Stomach (tissue), 9 donors: ENCODE measurements around the gene KRT76. TPM values are rescaled to one million over a fixed set of nuclear protein-coding genes. Genes with fewer than 3 reads are reported as not detected.

Source experiments
- DNase-seq, 2 donors: peaks; one replicate each; pipeline versions ENCODE4 v3.0.0 to v3.0.0-alpha.2; 2013 to 2019
- H3K27ac ChIP-seq, 5 donors: fragments of 200-600 bp in 4 of 5; sonication (generic) in 4 of 5; one replicate each; pipeline ENCODE4 v1.5.1; 2013 to 2019; ENCODE audit warnings: mild to moderate bottlenecking in 1 of 5, moderate library complexity in 1 of 5
- H3K27me3 ChIP-seq, 3 donors: fragments of 200-600 bp; sonication (generic); one replicate each; pipeline ENCODE4 v1.5.1; 2017 to 2019; ENCODE audit warnings: mixed run types in 1 of 3
- H3K36me3 ChIP-seq, 4 donors: fragments of 200-600 bp; sonication (generic); 1 replicate in 3 of 4; 2 replicates in 1 of 4; pipeline ENCODE4 v1.5.1; 2016 to 2019
- H3K4me1 ChIP-seq, 4 donors: fragments of 200-600 bp; sonication (generic); one replicate each; pipeline ENCODE4 v1.5.1; 2016 to 2019
- H3K4me3 ChIP-seq, 4 donors: fragments of 200-600 bp; sonication (generic) in 3 of 4; one replicate each; pipeline ENCODE4 v1.5.1; 2016 to 2019; ENCODE audit warnings: mild to moderate bottlenecking in 1 of 4
- H3K9me3 ChIP-seq, 4 donors: fragments of 200-600 bp; sonication (generic); one replicate each; pipeline ENCODE4 v1.5.1; 2016 to 2019
- CTCF ChIP-seq, 7 experiments: fragments of 450-650 bp in 4 of 7; fragments of 200-600 bp in 3 of 7; sonication (generic) in 3 of 7; IDR thresholded peaks; one replicate each; pipeline ENCODE4 v1.5.1; 2016 to 2019; ENCODE audit warnings: antibody characterized with exemption in 7 of 7, control low read depth in 2 of 7, mild to moderate bottlenecking in 1 of 7
- EP300 ChIP-seq: sonication (generic); formaldehyde crosslinking; IDR thresholded peaks from one replicate; pipeline ENCODE4 v1.6.1; 2017; ENCODE audit warnings: antibody characterized with exemption
- POLR2A ChIP-seq, 4 donors: fragments of 450-650 bp; IDR thresholded peaks; one replicate each; pipeline ENCODE4 v1.6.1; 2016; ENCODE audit warnings: antibody characterized with exemption in 4 of 4, control low read depth in 2 of 4, mild to moderate bottlenecking in 1 of 4, moderate library complexity in 1 of 4
- POLR2AphosphoS5 ChIP-seq, 3 donors: sonication (generic); formaldehyde crosslinking; IDR thresholded peaks; one replicate each; pipeline ENCODE4 v1.6.1; 2016; ENCODE audit warnings: antibody characterized with exemption in 3 of 3
- WGBS, 5 donors: extraction: QIAGEN DNeasy Blood & Tissue Kit in 3 of 5; methylation state at CpG; one replicate each; pipeline versions ENCODE4 v1.1.5 to v1.1.7; 2013 to 2018; 5-methylcytosine and 5-hydroxymethylcytosine counted together
- intact Hi-C: fragments of 100-400 bp; cut with DNase I; formaldehyde crosslinking; loops from one replicate; pipeline ENCODE4 v1.15.1; 2023; ENCODE audit warnings: low total_unique reads
- polyA plus RNA-seq, 3 donors: library from polyadenylated mRNA; stranded (reverse); fragments of 200-250 nt; gene quantifications; one replicate each; pipeline ENCODE4 v1.2.3, GENCODE V29; 2013
- total RNA-seq, 5 donors: library from RNA; depleted of rRNA; stranded (reverse); fragments of >200 nt; gene quantifications; one replicate each; pipeline versions ENCODE4 v1.1.0 to v1.2.3, GENCODE V29; 2014 to 2016
- donor health status: healthy with polysubstance abuse.
- donor health status: Bipolar disorder and iron deficiency.
- donor health status: healthy.

The KRT76 gene
- total and polyA plus RNA-seq, 8 donors: not detected

GRCh38 chr12:52766351-52767019 lies 10.7 kb downstream of the KRT76 start:
- intact Hi-C loops: no loop called here
- 79 to 89% (median 86%) methylated on average over 5 of the region's 5 CpGs for WGBS, 5 donors
- peaks cover 0 to 14% (median 5%) of the 10 kb centered on the region in 4 donors for H3K9me3 ChIP-seq
- no peaks in the 10 kb centered on the region for H3K36me3 ChIP-seq
- DNase-seq: no peak
- no peak overlapping the region for H3K4me3 ChIP-seq
- H3K4me1 ChIP-seq: no peaks in the 10 kb centered on the region
- no peak for TF ChIP-seq EP300
- no peak for TF ChIP-seq POLR2A (IDR thresholded peaks at IDR 0.05)
- TF ChIP-seq CTCF (IDR thresholded peaks at IDR 0.05): no peak
- no peak for TF ChIP-seq POLR2AphosphoS5 (IDR thresholded peaks at IDR 0.05)
- peaks cover 0 to 5% (median 0%) of the 10 kb centered on the region in 3 donors for H3K27me3 ChIP-seq
- H3K27ac ChIP-seq: no peak overlapping the region

GRCh38 chr12:52765702-52766101 lies 11.4 kb downstream of the KRT76 start:
- Histone ChIP-seq H3K36me3 (no peaks in the 10 kb centered on the region), H3K27me3 (peaks cover 0 to 5% (median 0%) of the 10 kb centered on the region in 3 donors), H3K9me3 (peaks cover under 1 to 22% (median 13%) of the 10 kb centered on the region in 4 donors), H3K4me1 (no peaks in the 10 kb centered on the region), H3K4me3 (no peak overlapping the region), H3K27ac (no peak overlapping the region)
- no peak for DNase-seq
- intact Hi-C loops: no loop called here
- 33 to 77% (median 60%) methylated on average over 1 of the region's 1 CpG for WGBS, 5 donors
- TF ChIP-seq POLR2AphosphoS5 (IDR thresholded peaks at IDR 0.05) (no peak), CTCF (IDR thresholded peaks at IDR 0.05) (no peak), EP300 (no peak), POLR2A (IDR thresholded peaks at IDR 0.05) (no peak)

GRCh38 chr12:52763991-52764390 lies 13.2 kb downstream of the KRT76 start:
- intact Hi-C loops: no loop called here
- WGBS, 5 donors: 68 to 81% (median 76%) methylated on average over 2 of the region's 2 CpGs
- H3K4me1 ChIP-seq: no peaks in the 10 kb centered on the region

GRCh38 chr12:52763036-52763659 lies 14.0 kb downstream of the KRT76 start:
- H3K27me3 ChIP-seq: peaks cover 0 to 4% (median 0%) of the 10 kb centered on the region in 3 donors
- DNase-seq: no peak
- peaks cover 8 to 33% (median 24%) of the 10 kb centered on the region in 4 donors for H3K9me3 ChIP-seq
- 76 to 80% (median 77%) methylated on average over 9 of the region's 9 CpGs for WGBS, 5 donors
- no peaks in the 10 kb centered on the region for H3K4me1 ChIP-seq
- no peak overlapping the region for H3K4me3 ChIP-seq
- intact Hi-C loops: no loop called here
- TF ChIP-seq CTCF (IDR thresholded peaks at IDR 0.05): no peak
- no peak for TF ChIP-seq POLR2AphosphoS5 (IDR thresholded peaks at IDR 0.05)
- TF ChIP-seq POLR2A (IDR thresholded peaks at IDR 0.05): no peak
- no peak for TF ChIP-seq EP300
- no peaks in the 10 kb centered on the region for H3K36me3 ChIP-seq
- no peak overlapping the region for H3K27ac ChIP-seq

More at GRCh38 chr12:52763991-52764390, 13.2 kb downstream of the KRT76 start:
- peaks cover 0 to 5% (median 0%) of the 10 kb centered on the region in 3 donors for H3K27me3 ChIP-seq
- no peak overlapping the region for H3K27ac ChIP-seq
- TF ChIP-seq EP300 (no peak), POLR2AphosphoS5 (IDR thresholded peaks at IDR 0.05) (no peak), CTCF (IDR thresholded peaks at IDR 0.05) (no peak), POLR2A (IDR thresholded peaks at IDR 0.05) (no peak)
- no peak overlapping the region for H3K4me3 ChIP-seq
- no peak for DNase-seq
- peaks cover 8 to 33% (median 24%) of the 10 kb centered on the region in 4 donors for H3K9me3 ChIP-seq
- no peaks in the 10 kb centered on the region for H3K36me3 ChIP-seq
